HFFc6 (cell line): ENCODE measurements around the gene ZNF117. TPM values are rescaled to one million over a fixed set of nuclear protein-coding genes. Genes with fewer than 3 reads are reported as not detected.
A peak's percentile ranks its signal among the peaks of the same experiment; 100 is the strongest.

Experiments used
- DNase-seq: peaks from one replicate; pipeline ENCODE4 v3.0.0-alpha.2; 2018
- H3K27ac Mint-ChIP-seq: 2 replicates; pipeline ENCODE4 v1.8.0; 2020; ENCODE audit warnings: mild to moderate bottlenecking, mixed read lengths
- H3K27me3 Mint-ChIP-seq: 2 replicates; pipeline ENCODE4 v1.8.0; 2021; ENCODE audit warnings: mild to moderate bottlenecking, moderate library complexity, mixed read lengths; ENCODE audit not compliant: insufficient read depth
- H3K36me3 Mint-ChIP-seq: 2 replicates; pipeline ENCODE4 v1.8.0; 2021; ENCODE audit warnings: low read depth, mixed read lengths
- H3K4me1 Mint-ChIP-seq: 2 replicates; pipeline ENCODE4 v1.8.0; 2020; ENCODE audit warnings: low read depth, mixed read lengths
- H3K4me3 Mint-ChIP-seq: 2 replicates; pipeline ENCODE4 v1.8.0; 2020; ENCODE audit warnings: mild to moderate bottlenecking, moderate library complexity, mixed read lengths
- H3K9me3 Mint-ChIP-seq: 2 replicates; pipeline ENCODE4 v1.8.0; 2020; ENCODE audit warnings: mild to moderate bottlenecking, mixed read lengths
- total RNA-seq, 6 experiments: library from RNA; stranded (reverse); fragmentation: NEBNext Ultra II Directional; extraction: Animal tissue kit (Norgen Biotek cat#: 25700); gene quantifications; 2 replicates in 1 of 6; 3 replicates in 5 of 6; pipeline ENCODE4 v1.2.3, GENCODE V29; 2021
- TF ChIP-seq, protein P1 (sequence below): fragments of 200-600 bp; sonication (generic); IDR thresholded peaks from 2 replicates; pipeline ENCODE4 v1.5.0; 2021; ENCODE audit warnings: antibody characterized with exemption, mild to moderate bottlenecking

Gene ZNF117
- total RNA-seq, 6 experiments from 2014 or later, result 0.63 to 1.7 (median 1.3) TPM

- Mint-ChIP-seq H3K4me1 (no peaks in the 10 kb centered on the region; the same call in 1 of the 2 replicates), H3K27ac (no peak overlapping the region), H3K36me3 (peaks cover 65% of the 10 kb centered on the region), H3K4me3 (no peak overlapping the region), H3K9me3 (peaks cover 84% of the 10 kb centered on the region), H3K27me3 (no peaks in the 10 kb centered on the region; the same call in 1 of the 2 replicates)
- TF ChIP-seq, protein P1, sequence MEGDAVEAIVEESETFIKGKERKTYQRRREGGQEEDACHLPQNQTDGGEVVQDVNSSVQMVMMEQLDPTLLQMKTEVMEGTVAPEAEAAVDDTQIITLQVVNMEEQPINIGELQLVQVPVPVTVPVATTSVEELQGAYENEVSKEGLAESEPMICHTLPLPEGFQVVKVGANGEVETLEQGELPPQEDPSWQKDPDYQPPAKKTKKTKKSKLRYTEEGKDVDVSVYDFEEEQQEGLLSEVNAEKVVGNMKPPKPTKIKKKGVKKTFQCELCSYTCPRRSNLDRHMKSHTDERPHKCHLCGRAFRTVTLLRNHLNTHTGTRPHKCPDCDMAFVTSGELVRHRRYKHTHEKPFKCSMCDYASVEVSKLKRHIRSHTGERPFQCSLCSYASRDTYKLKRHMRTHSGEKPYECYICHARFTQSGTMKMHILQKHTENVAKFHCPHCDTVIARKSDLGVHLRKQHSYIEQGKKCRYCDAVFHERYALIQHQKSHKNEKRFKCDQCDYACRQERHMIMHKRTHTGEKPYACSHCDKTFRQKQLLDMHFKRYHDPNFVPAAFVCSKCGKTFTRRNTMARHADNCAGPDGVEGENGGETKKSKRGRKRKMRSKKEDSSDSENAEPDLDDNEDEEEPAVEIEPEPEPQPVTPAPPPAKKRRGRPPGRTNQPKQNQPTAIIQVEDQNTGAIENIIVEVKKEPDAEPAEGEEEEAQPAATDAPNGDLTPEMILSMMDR, result no peak
- no peak for DNase-seq
Observed at GRCh38 chr7:64993901-64994300, 3.1 kb upstream of the ZNF117 start.

GRCh38 chr7:64992971-64993370, 2.1 kb upstream of the ZNF117 start:
- no peak overlapping the region for H3K27ac Mint-ChIP-seq
- H3K4me3 Mint-ChIP-seq, result no peak overlapping the region
- peaks cover 66% of the 10 kb centered on the region for H3K36me3 Mint-ChIP-seq
- no peaks in the 10 kb centered on the region; the same call in 1 of the 2 replicates for H3K4me1 Mint-ChIP-seq
- no peaks in the 10 kb centered on the region; the same call in 1 of the 2 replicates for H3K27me3 Mint-ChIP-seq
- DNase-seq, result peak; percentile 58
- TF ChIP-seq, protein P1, result no peak
- H3K9me3 Mint-ChIP-seq, result peaks cover 84% of the 10 kb centered on the region

DNA sequence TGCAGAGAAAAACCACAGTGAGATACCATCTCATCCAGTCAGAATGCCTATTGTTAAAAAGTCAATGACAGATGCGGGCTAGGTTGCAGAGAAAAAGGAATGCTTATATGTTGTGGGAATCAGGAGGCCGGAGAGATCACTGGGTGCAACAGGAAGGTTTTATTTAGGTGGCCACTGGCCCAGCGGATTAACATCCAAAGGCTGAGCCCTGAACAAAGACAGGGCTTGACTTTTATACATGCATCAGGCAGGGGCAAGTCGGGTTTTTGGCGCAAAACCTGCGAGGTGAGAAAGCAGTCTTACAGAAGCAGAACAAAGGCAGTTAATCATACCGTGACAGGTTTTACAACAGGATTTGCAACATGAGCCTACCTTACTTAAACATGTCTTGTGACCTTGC, 620 bp downstream of the ZNF117 start:
- TF ChIP-seq, protein P1, result no peak
- Mint-ChIP-seq H3K9me3 (peaks cover 86% of the 10 kb centered on the region), H3K27me3 (no peaks in the 10 kb centered on the region; the same call in 1 of the 2 replicates), H3K4me1 (no peaks in the 10 kb centered on the region; the same call in 1 of the 2 replicates), H3K36me3 (peaks cover 77% of the 10 kb centered on the region), H3K27ac (no peak overlapping the region), H3K4me3 (no peak overlapping the region)
- no peak for DNase-seq

GRCh38 chr7:64978497-64979203, 12.2 kb downstream of the ZNF117 start:
- TF ChIP-seq, protein P1, result no peak
- Mint-ChIP-seq H3K27me3 (no peaks in the 10 kb centered on the region), H3K4me1 (no peaks in the 10 kb centered on the region), H3K36me3 (peaks cover 68% of the 10 kb centered on the region), H3K9me3 (peaks cover 84% of the 10 kb centered on the region), H3K27ac (no peak overlapping the region), H3K4me3 (no peak overlapping the region)
- no peak for DNase-seq

GRCh38 chr7:64965594-64965993, 25.2 kb downstream of the ZNF117 start:
- Mint-ChIP-seq H3K4me1 (no peaks in the 10 kb centered on the region), H3K27me3 (no peaks in the 10 kb centered on the region), H3K27ac (no peak overlapping the region), H3K4me3 (no peak overlapping the region), H3K9me3 (peaks cover 17% of the 10 kb centered on the region), H3K36me3 (no peaks in the 10 kb centered on the region)
- no peak for DNase-seq
- TF ChIP-seq, protein P1, result no peak
